HCT116 (cell line): Measurements from ENCODE around the gene FCN3. TPM values are rescaled to one million over a fixed set of nuclear protein-coding genes. Genes with fewer than 3 reads are reported as not detected.

Source experiments
- ATAC-seq: fragments of 200-7000 bp; cut with Tn5 transposase; 2 replicates; pipeline ENCODE4 v1.9.1; 2020; ENCODE audit warnings: mild to moderate bottlenecking, moderate library complexity
- BruUV-seq: library from RNA; stranded (reverse); fragments of 400-500 nt; replicated peaks from 2 replicates; lab custom pipeline; 2021; lab: Mats Ljungman, UMichigan
- CTCF ChIA-PET: fragments of 300-600 bp; sonication (Branson Sonifier 250); formaldehyde crosslinking; loops from one replicate; lab custom pipeline; 2021; ENCODE audit warnings: antibody characterized with exemption; lab: Charles Lee
- POLR2A ChIA-PET: fragments of 300-600, 350-600 bp; sonication (Branson Sonifier 250); formaldehyde crosslinking; loops from one replicate; lab custom pipeline; 2021; ENCODE audit warnings: antibody characterized with exemption; lab: Charles Lee
- RAD21 ChIA-PET, 2 experiments: fragments of 300-600 bp; sonication (Branson Sonifier 250); formaldehyde crosslinking; loops; one replicate each; lab custom pipeline; 2023; ENCODE audit warnings: low total read pairs in 2 of 2; ENCODE audit not compliant: uncharacterized antibody in 2 of 2, unreplicated experiment in 2 of 2, low non-redundant PET in 1 of 2; lab: Charles Lee
- DNase-seq: peaks from one replicate; pipeline ENCODE4 v3.0.0-alpha.2; 2010; ENCODE audit warnings: low read depth, low spot score
- H2AFZ ChIP-seq: fragments of 200-600 bp; shearing (Covaris generic), sonication (generic); 2 replicates; pipeline ENCODE4 v1.6.1; 2017; ENCODE audit warnings: low read depth, mixed run types, mixed read lengths, antibody characterized with exemption, low read length; ENCODE audit not compliant: poor library complexity, severe bottlenecking
- H3K27ac ChIP-seq: 2 replicates; pipeline ENCODE4 v1.5.1; 2012; ENCODE audit warnings: low read depth, low read length
- H3K27me3 ChIP-seq: fragments of 200-600 bp; sonication (generic); 2 replicates; pipeline ENCODE4 v1.6.1; 2016; ENCODE audit warnings: mixed run types, low read length, mixed read lengths; ENCODE audit not compliant: insufficient read depth
- H3K36me3 ChIP-seq, 2 experiments: fragments of 200-500 bp in 1 of 2; fragments of 200-600 bp in 1 of 2; sonication (Bioruptor generic) in 1 of 2; sonication (generic) in 1 of 2; 2 replicates each; pipeline versions ENCODE4 v1.5.1 to v1.6.1; 2014 to 2016; ENCODE audit warnings: low read length in 2 of 2, inconsistent platforms in 1 of 2, mixed read lengths in 1 of 2, mixed run types in 1 of 2; ENCODE audit not compliant: insufficient read depth in 2 of 2, control insufficient read depth in 1 of 2
- H3K4me1 ChIP-seq, 2 experiments: fragments of 200-600 bp in 1 of 2; sonication (generic) in 1 of 2; 2 replicates each; pipeline versions ENCODE4 v1.5.1 to v1.6.1; 2012 to 2017; ENCODE audit warnings: low read length in 2 of 2, inconsistent platforms in 1 of 2, mild to moderate bottlenecking in 1 of 2, mixed read lengths in 1 of 2, mixed run types in 1 of 2, moderate library complexity in 1 of 2; ENCODE audit not compliant: insufficient read depth in 2 of 2, control insufficient read depth in 1 of 2
- H3K4me2 ChIP-seq: fragments of 200-600 bp; sonication (generic); 2 replicates; pipeline ENCODE4 v1.6.1; 2017; ENCODE audit warnings: mixed run types, low read length, mixed read lengths
- H3K4me3 ChIP-seq, 2 experiments: fragments of 200-600 bp in 1 of 2; sonication (generic) in 1 of 2; replicated peaks in 1 of 2; 2 replicates each; pipeline ENCODE4 v1.5.1; 2011 to 2016; ENCODE audit warnings: low read length in 2 of 2, control low read depth in 1 of 2, low read depth in 1 of 2, mild to moderate bottlenecking in 1 of 2, mixed read lengths in 1 of 2, mixed run types in 1 of 2
- H3K79me2 ChIP-seq: fragments of 200-600 bp; sonication (generic); 2 replicates; pipeline ENCODE4 v1.6.1; 2017; ENCODE audit warnings: mild to moderate bottlenecking, mixed run types, low read length, moderate library complexity, mixed read lengths; ENCODE audit not compliant: insufficient read depth
- H3K9ac ChIP-seq: fragments of 200-600 bp; sonication (generic); 2 replicates; pipeline ENCODE4 v1.6.1; 2016; ENCODE audit warnings: low read length, mixed read lengths
- H3K9me2 ChIP-seq: fragments of 200-600 bp; sonication (generic), shearing (Covaris generic); 2 replicates; pipeline ENCODE4 v1.6.1; 2017; ENCODE audit warnings: mixed run types, mild to moderate bottlenecking, moderate library complexity; ENCODE audit not compliant: insufficient read depth
- H3K9me3 ChIP-seq, 2 experiments: fragments of 200-500 bp in 1 of 2; fragments of 200-600 bp in 1 of 2; sonication (Bioruptor generic) in 1 of 2; sonication (generic) in 1 of 2; 2 replicates each; pipeline ENCODE4 v1.6.1; 2014 to 2017; ENCODE audit warnings: low read length in 2 of 2, mixed read lengths in 2 of 2, inconsistent platforms in 1 of 2, low read depth in 1 of 2, mild to moderate bottlenecking in 1 of 2, mixed run types in 1 of 2, moderate library complexity in 1 of 2; ENCODE audit not compliant: control insufficient read depth in 1 of 2, insufficient read depth in 1 of 2
- H4K20me1 ChIP-seq: fragments of 200-600 bp; sonication (generic), shearing (Covaris generic); 2 replicates; pipeline ENCODE4 v1.6.1; 2017; ENCODE audit warnings: mixed run types, mild to moderate bottlenecking, moderate library complexity; ENCODE audit not compliant: insufficient read depth
- ATF3 ChIP-seq: IDR thresholded peaks from 2 replicates; pipeline ENCODE4 v1.6.1; 2012
- CEBPB ChIP-seq: IDR thresholded peaks from 2 replicates; pipeline ENCODE4 v1.6.1; 2012; ENCODE audit warnings: low read depth
- FOSL1 ChIP-seq: IDR thresholded peaks from 2 replicates; pipeline ENCODE4 v1.6.1; 2012; ENCODE audit warnings: low read depth
- POLR2AphosphoS5 ChIP-seq: IDR thresholded peaks from 2 replicates; pipeline ENCODE4 v1.6.1; 2011; ENCODE audit warnings: mild to moderate bottlenecking, low read depth, low read length, moderate library complexity
- YY1 ChIP-seq: IDR thresholded peaks from 2 replicates; pipeline ENCODE4 v1.6.1; 2011; ENCODE audit warnings: low read length, low read depth, moderate library complexity, mild to moderate bottlenecking; ENCODE audit not compliant: insufficient replicate concordance; ENCODE audit errors: extremely low read depth
- ZFX ChIP-seq: fragments of 450-650 bp; IDR thresholded peaks from 2 replicates; pipeline ENCODE4 v1.6.1; 2017
- intact Hi-C: fragments of 100-400 bp; cut with micrococcal nuclease; formaldehyde crosslinking; loops from 2 replicates; pipeline ENCODE4 v1.10.0; 2022
- total RNA-seq: library from RNA; stranded (reverse); gene quantifications from one replicate; pipeline ENCODE4 v1.2.1, GENCODE V29; 2021; ENCODE audit not compliant: unreplicated experiment

FCN3 gene
- total RNA-seq, 1 experiment from 2014 or later = 1.2 TPM

GRCh38 chr1:27343639-27344025, 31.0 kb downstream of the FCN3 start:
- H3K9me2 ChIP-seq = no peaks in the 10 kb centered on the region
- ChIA-PET CTCF (interaction anchor here (0.7 to 2.2 kb wide), 3 partner anchors 11 to 44 kb away, joined by 3 to 7 read pairs (median 4); no protein-coding TSS in a partner anchor), RAD21 (no interaction called here), POLR2A (interaction anchor here (1.1 to 2.8 kb wide), 4 partner anchors 9 to 23 kb away, joined by 3 to 10 read pairs (median 4); partner anchors contain the start of gene MAP3K6)
- TSS peak; percentile 40 for BruUV-seq
- DNase-seq (no peak), ATAC-seq (no peak)
- peaks cover 21% of the 10 kb centered on the region; the same call in 1 of the 2 replicates for H3K79me2 ChIP-seq
- H3K9me3 ChIP-seq = no peaks in the 10 kb centered on the region
- H4K20me1 ChIP-seq = no peaks in the 10 kb centered on the region
- no peak for TF ChIP-seq CEBPB
- no peak for TF ChIP-seq FOSL1
- peak overlapping the region; percentile 95 for H3K4me2 ChIP-seq
- peak overlapping the region; percentile 80 to 91 for H3K4me3 ChIP-seq
- H3K27me3 ChIP-seq = no peaks in the 10 kb centered on the region
- no peak overlapping the region for H2AFZ ChIP-seq
- H3K4me1 ChIP-seq = peaks cover 43 to 79% of the 10 kb centered on the region in 2 experiments
- H3K36me3 ChIP-seq = no peaks in the 10 kb centered on the region
- H3K9ac ChIP-seq = peak overlapping the region; percentile 75
- intact Hi-C loops = no loop called here
- H3K27ac ChIP-seq = peak overlapping the region; percentile 95

- Histone ChIP-seq H2AFZ (no peak overlapping the region), H3K4me1 (peaks cover 37 to 74% of the 10 kb centered on the region in 2 experiments), H3K27ac (peak overlapping the region; percentile 95), H3K9me2 (no peaks in the 10 kb centered on the region), H3K4me2 (peak overlapping the region; percentile 95), H3K36me3 (no peaks in the 10 kb centered on the region), H3K4me3 (peak overlapping the region; percentile 80 to 91), H3K9me3 (no peaks in the 10 kb centered on the region), H3K27me3 (no peaks in the 10 kb centered on the region), H3K79me2 (peaks cover 21% of the 10 kb centered on the region; the same call in 1 of the 2 replicates), H3K9ac (peak overlapping the region; percentile 75), H4K20me1 (no peaks in the 10 kb centered on the region)
- ChIA-PET POLR2A (interaction anchor here (1.1 to 2.8 kb wide), 4 partner anchors 9 to 24 kb away, joined by 3 to 10 read pairs (median 4); partner anchors contain the start of gene MAP3K6), RAD21 (interaction anchor here in 1 of 2 experiments (1.9 kb wide), 1 partner anchor 15 kb away, joined by 5 read pairs; no protein-coding TSS in a partner anchor), CTCF (interaction anchor here (0.7 to 2.2 kb wide), 3 partner anchors 11 to 45 kb away, joined by 3 to 7 read pairs (median 4); no protein-coding TSS in a partner anchor)
- TF ChIP-seq YY1 (peak; percentile 35), POLR2AphosphoS5 (peak; percentile 75), ATF3 (no peak), ZFX (peak; percentile 64)
- BruUV-seq = no TSS peak
- peak; percentile 63 for ATAC-seq
- no peak for DNase-seq
- intact Hi-C loops = no loop called here
Measured at GRCh38 chr1:27342778-27343638, 31.6 kb downstream of the FCN3 start.
